K562 (cell line): ENCODE measurements around the gene TAF12. TPM values are rescaled to one million over a fixed set of nuclear protein-coding genes. Genes with fewer than 3 reads are reported as not detected.

Experiments used
- NKRF ChIP-seq: fragments of 450-650 bp; IDR thresholded peaks from 2 replicates; pipeline ENCODE4 v1.6.1; 2016; ENCODE audit warnings: borderline replicate concordance
- NR0B1 ChIP-seq: fragments of 450-650 bp; IDR thresholded peaks from one replicate; pipeline ENCODE4 v1.6.1; 2018; ENCODE audit warnings: mild to moderate bottlenecking, moderate library complexity; ENCODE audit not compliant: partially characterized antibody
- POLR3A ChIP-seq: IDR thresholded peaks from 2 replicates; pipeline ENCODE4 v1.6.1; 2011; ENCODE audit warnings: borderline replicate concordance, mild to moderate bottlenecking, moderate library complexity; ENCODE audit not compliant: insufficient read length, insufficient read depth; ENCODE audit errors: extremely low read depth
- STAT5A ChIP-seq: IDR thresholded peaks from 2 replicates; pipeline ENCODE4 v1.6.1; 2012; ENCODE audit warnings: low read length, inconsistent platforms, borderline replicate concordance
- YY1 ChIP-seq, 3 experiments: IDR thresholded peaks; 2 replicates each; pipeline ENCODE4 v1.6.1; 2011; ENCODE audit warnings: low read length in 2 of 3, mild to moderate bottlenecking in 2 of 3, moderate library complexity in 2 of 3, borderline replicate concordance in 1 of 3, control low read depth in 1 of 3, low read depth in 1 of 3; ENCODE audit not compliant: insufficient read depth in 3 of 3, insufficient replicate concordance in 2 of 3, control insufficient read depth in 1 of 3, insufficient read length in 1 of 3; ENCODE audit errors: extremely low read depth in 1 of 3
- ZNF75A ChIP-seq: fragments of 450-650 bp; formaldehyde crosslinking; IDR thresholded peaks from 2 replicates; pipeline ENCODE4 v1.4.0; 2020; ENCODE audit warnings: mild to moderate bottlenecking
- polyA plus RNA-seq, 8 experiments: library from polyadenylated mRNA; depleted of rRNA in 4 of 8; stranded (reverse) in 5 of 8; unstranded in 3 of 8; fragments of >200 nt; fragmentation: Nextera tagmentation in 2 of 8; fragmentation: Illumina TruSeq in 1 of 8; extraction: Ambion mirVana in 2 of 8; extraction: Trizol in 1 of 8; gene quantifications; 2 replicates each; pipeline versions ENCODE4 v1.2.1 to v1.2.3, GENCODE V29; 2011 to 2014; ENCODE audit warnings: inconsistent platforms in 1 of 8, missing spikeins in 1 of 8
- total RNA-seq, 7 experiments: library from RNA; depleted of rRNA in 6 of 7; stranded (reverse); fragments of >200 nt in 6 of 7; fragmentation: Illumina TruSeq in 2 of 7; extraction: Trizol in 2 of 7; gene quantifications; 2 replicates each; pipeline versions ENCODE4 v1.2.1 to v1.2.3, GENCODE V29; 2011 to 2021; ENCODE audit warnings: low replicate concordance in 1 of 7
- TF ChIP-seq, protein P1 (sequence below): fragments of 250-450 bp; sonication (Bioruptor Pico); IDR thresholded peaks from 2 replicates; pipeline ENCODE4 v1.5.0; 2022; ENCODE audit warnings: mild to moderate bottlenecking
- TF ChIP-seq, protein P2 (sequence below): sonication (generic); formaldehyde crosslinking; IDR thresholded peaks from 2 replicates; pipeline ENCODE4 v1.8.0; 2023; ENCODE audit warnings: mild to moderate bottlenecking, missing genetic modification reagents

The TAF12 gene
- total and polyA plus RNA-seq, 9 of the 15 experiments (the other 6 are each of a cell fraction or from before 2014, with no cell fraction given), result 31.6 to 89.0 (median 50.5) TPM

DNA sequence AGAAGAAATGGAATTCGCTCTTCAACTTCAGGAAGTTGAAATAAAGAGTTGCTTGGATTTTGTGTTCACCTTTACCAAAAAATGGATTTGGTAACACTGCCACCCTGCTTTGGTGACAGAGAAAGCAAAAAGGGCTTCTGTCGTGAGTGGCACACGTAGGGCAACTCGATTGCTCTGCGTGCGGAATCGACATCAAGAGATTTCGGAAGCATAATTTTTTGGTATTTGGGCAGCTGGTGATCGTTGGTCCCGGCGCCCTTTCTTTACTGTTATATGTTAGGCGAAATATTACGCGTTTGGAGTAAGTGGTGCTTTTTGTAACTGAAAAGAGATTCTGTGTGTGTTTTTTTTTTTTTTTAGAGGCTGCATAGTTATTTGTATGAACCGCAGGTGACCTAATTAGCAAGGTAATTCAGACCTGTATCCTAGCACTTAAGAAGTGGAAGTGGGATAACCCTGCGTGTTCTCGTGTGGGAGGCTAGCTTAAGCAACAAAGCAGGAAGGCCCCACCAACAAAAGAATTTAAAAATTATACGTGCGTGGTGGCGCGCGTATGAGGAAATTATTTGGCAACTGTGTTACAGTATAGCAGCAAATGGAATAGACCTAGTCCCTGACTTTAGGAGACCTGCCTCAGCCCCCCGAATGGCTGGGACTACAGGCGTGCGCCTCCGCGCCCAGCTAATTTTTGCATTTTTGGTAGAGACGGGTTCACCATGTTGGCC is 5.8 kb upstream of the TAF12 start, which contains the start of gene RNU11 (continued):
- TF ChIP-seq POLR3A (no peak), STAT5A (peak; percentile 94), NR0B1 (no peak), YY1 (IDR thresholded peaks at IDR 0.05; ENCODE audit: borderline replicate concordance in 1 of 3, control insufficient read depth in 1 of 3, extremely low read depth in 1 of 3, insufficient read depth in 3 of 3, insufficient read length in 1 of 3, insufficient replicate concordance in 2 of 3, low read depth in 1 of 3, low read length in 2 of 3) (peak in 2 of 3 experiments; percentile 76 to 85), ZNF75A (CRISPR knock-in tag) (peak; percentile 77), NKRF (peak; percentile 91)
- TF ChIP-seq, protein P1, sequence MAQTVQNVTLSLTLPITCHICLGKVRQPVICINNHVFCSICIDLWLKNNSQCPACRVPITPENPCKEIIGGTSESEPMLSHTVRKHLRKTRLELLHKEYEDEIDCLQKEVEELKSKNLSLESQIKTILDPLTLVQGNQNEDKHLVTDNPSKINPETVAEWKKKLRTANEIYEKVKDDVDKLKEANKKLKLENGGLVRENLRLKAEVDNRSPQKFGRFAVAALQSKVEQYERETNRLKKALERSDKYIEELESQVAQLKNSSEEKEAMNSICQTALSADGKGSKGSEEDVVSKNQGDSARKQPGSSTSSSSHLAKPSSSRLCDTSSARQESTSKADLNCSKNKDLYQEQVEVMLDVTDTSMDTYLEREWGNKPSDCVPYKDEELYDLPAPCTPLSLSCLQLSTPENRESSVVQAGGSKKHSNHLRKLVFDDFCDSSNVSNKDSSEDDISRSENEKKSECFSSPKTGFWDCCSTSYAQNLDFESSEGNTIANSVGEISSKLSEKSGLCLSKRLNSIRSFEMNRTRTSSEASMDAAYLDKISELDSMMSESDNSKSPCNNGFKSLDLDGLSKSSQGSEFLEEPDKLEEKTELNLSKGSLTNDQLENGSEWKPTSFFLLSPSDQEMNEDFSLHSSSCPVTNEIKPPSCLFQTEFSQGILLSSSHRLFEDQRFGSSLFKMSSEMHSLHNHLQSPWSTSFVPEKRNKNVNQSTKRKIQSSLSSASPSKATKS (CRISPR knock-in tag), result peak; percentile 93
- TF ChIP-seq, protein P2, sequence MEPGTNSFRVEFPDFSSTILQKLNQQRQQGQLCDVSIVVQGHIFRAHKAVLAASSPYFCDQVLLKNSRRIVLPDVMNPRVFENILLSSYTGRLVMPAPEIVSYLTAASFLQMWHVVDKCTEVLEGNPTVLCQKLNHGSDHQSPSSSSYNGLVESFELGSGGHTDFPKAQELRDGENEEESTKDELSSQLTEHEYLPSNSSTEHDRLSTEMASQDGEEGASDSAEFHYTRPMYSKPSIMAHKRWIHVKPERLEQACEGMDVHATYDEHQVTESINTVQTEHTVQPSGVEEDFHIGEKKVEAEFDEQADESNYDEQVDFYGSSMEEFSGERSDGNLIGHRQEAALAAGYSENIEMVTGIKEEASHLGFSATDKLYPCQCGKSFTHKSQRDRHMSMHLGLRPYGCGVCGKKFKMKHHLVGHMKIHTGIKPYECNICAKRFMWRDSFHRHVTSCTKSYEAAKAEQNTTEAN (CRISPR knock-in tag), result peak; percentile 93
